Stimulated activated naive CD8-positive, alpha-beta T cell treated with anti-CD3 and anti-CD28 coated beads, Interleukin-15, Interleukin-2, amounts not matched to agents 100 U/mL and 50 U/mL, for 24 hours (primary cell): ENCODE measurements around the gene IER5L.
A peak's percentile ranks its signal among the peaks of the same experiment; 100 is the strongest.
"Not testable (repeated sequence)": the region's sequence is repeated elsewhere in the genome, so short reads cannot be mapped to it uniquely, and the experiment has no call there.

Experiments
- ATAC-seq: fragments of 150-1000 bp; cut with Tn5 transposase; one replicate; pipeline ENCODE4 v1.10.0; 2021
- DNase-seq: peaks from one replicate; pipeline ENCODE4 v3.0.0; 2021

IER5L gene

DNA sequence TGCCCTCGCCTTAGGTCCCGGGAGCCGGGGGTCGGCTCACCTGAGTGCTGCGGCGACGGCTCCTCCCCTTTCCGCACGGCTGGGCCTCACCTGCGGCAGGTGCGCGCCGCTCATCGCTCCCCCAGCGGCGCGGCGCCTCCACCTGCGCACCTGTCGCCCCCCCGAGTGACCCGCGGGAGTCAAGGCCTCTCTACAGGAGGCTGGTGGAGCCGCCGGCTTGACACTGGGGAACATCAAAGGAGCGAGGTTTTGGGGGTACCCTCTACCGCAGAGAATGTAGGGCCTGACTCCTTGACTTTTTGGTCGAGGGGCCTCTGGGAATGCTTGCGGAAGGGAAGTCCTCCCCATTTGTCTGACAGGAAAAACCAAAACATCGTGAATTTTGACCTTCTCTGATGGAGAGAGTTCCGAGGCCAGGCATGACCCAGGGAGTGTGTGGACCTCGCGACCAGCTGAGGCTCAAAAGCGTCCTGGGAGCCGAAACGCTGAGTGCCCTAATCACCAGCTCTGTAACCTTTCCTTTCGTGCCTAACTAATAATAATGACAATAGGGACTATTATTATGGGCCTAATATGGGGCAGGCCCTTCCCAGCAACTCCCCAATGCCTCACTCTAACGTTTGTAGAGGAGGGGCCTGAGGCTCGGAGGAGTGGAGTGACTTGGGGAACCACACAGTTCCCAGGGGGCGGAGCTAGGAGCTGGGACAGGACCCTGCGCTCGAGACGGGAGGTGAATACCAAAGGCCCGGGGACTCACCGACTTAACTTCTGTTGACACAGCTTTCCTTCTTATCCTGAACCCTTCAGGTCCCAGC is 714 bp upstream of the IER5L start:
- DNase-seq = no peak
- no peak for ATAC-seq

DNA sequence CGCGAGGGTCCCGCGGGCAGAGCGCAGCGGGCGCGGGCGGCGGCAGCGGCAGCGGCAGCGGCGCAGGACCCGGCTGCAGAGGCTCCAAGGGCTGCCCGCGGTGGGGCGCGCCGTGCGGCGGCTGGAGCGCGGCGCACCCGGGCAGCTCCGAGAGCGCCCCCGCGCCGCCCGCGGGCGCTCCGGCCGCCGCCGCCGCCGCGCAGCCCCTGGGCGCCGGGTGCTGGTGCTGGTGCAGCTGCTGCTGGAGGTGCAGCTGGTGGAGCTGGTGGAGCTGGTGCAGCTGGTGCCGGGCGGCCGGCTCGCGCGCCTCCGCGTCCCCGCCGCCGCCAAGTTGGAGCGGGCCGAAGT is 644 bp downstream of the IER5L start:
- DNase-seq (no peak), ATAC-seq (peak; percentile 2)

DNA sequence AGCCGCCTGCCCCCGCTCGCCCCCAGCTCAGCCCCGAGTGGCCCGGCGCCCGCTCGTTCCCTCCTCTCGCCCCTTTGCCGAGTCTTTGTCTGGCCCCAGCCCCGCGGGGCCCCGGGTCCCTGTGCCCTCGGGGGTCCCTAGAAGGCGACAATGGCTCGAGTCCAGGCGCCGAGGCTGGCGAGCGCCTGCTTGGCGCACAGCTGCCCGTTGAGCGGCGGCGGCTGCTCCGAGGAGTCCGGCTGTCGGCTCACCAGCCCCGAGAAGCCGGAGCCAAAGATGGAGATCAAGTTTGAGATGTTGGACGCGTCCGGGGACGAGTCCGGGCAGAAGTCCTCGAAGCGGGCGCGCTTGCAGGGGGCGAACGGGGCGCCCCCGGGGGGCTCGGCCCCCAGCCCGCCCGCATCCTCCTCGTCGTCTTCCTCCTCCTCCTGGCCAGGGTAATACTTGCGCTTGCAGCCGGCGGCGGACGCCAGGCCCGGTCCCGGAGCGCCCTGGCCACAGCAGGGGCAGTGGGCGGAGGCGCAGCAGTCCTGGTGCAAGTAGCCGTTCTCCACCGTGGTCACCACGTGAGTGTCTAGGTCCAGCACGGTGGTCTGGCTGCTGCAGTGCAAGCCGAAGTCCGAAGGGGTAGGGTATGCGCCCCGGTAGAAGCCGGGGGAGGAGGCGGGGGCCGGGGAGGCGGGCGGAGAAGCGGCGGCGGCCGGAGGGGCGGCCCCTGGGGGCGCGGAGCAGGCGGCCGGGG is 1.2 kb downstream of the IER5L start:
- ATAC-seq (no peak), DNase-seq (peak; percentile 22)

DNA sequence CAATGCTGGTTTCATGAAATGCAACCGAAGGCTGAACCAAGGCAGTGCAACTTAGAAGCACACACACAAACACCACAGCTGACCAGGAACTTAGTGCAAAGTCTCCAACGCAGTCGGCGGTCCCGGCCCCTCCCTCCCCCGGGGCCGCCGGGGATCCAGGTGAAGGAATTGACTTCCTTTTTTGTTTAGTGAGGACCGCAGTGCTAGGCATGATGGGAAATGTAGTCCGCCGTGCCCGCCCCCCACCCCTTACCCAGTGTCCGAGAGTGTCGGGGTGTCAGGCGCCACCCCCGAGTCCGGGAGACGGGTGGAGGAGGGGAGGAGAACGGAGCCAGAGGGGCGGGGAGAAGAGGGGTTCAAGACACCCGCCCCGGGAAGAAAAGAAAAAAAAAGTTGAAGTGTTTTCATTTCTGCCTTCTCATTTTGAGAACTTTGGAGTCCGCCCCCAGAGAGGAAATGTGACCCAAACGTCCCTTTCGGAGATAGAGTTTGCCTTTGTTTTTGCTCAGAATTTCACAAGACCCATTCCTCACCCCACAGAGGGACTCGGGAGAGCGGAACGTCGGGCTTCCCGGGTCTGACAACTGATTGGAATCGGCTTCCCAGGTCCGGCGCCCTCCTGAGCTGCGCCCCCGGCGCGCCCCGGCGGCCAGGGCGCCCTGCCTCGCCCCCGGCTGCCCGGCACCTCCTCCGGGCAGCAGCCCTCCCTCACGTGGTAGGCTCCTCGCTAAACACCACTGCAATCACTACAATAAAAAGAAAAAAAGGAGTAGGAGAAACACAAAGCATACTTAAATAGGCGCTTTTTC is 2.0 kb downstream of the IER5L start:
- DNase-seq (peak; percentile 65), ATAC-seq (peak; percentile 14)

DNA sequence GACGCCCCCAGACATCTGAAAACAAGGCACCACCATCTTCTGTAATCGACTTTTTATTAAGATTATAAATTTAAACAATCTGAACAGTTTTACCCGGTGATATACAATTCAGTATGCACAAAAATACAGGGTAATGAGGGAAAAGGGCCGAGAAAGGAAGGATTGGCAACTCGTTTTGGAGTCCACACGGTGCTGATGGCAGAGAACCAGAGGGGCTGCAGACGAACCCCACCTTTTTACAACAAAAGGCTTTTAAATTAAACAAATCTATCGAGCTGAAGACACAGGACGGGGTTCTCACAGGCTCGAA is 2.6 kb downstream of the IER5L start:
- DNase-seq (no peak), ATAC-seq (no peak)

DNA sequence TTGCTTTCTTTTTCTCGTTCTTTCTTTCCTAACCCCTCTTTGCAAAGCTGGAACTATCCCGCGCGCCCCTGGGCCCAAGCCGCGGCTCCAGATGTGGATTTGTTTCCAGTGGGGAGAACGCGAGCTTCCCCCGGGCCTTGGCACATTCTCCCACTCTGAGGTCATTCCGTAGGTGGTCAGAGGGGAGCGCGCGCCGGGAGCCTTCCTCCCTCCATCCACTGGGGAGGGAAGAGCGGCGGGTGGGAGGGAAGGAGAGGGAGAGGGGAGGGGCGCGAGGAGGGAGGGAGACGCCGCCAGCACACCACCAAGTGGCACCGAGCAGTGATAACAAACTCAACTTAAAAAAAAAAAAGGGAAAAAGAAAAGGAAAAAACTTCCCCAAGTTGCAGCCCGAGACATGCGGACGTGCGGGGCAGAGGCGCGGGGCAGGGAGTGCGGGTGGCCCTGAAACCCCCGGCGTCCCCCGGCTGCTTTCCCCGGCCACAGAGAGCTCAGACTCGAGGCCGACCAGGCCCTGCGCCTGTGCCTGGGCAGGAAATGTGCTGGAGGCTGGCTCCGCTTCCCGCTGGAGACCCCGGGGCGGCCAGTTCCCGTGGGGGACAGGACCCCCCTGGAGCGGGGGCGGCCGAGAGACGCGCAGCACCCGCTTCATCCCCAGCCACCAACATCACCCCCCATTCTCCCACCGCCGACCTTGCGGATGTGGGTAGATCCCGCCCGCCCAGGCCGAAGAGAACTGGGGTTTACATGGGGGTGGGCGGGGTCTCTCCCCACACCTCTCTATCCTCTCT is 3.1 kb downstream of the IER5L start:
- peak; percentile 53 for DNase-seq

DNA sequence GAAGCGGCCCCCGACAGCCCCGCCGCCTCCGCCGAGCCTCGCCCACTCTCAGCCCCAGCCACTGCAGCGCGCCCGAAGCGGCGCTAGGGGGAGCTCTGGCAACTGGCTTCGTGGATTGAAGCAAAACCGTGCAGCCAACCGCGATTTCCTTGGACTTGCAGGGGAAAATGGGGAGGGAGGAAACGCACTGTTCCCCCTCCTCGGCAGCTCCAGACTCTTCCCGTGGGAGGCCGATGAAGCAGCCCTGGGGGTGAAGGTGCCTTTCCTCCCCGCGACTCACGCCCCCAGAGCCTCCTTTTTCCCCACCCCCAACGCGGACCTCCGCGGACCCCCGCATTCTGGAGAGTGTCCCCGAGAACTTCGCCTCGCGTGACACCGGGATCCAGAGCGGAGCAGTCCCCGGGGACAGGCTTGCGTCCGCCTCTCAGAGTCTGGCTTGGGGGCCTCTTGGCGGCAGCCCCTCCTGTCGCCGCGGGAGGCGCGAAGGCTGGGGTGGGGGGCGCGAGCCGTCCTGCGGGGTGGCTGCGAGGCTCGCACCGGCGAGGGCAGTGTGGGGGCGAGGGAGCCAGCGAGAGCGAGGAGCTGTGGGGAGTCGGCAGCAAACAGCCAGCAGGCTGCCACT is 3.8 kb downstream of the IER5L start:
- peak; percentile 87 for DNase-seq
- ATAC-seq = no peak

More for the DNA sequence above, 3.1 kb downstream of the IER5L start:
- no peak for ATAC-seq

DNA sequence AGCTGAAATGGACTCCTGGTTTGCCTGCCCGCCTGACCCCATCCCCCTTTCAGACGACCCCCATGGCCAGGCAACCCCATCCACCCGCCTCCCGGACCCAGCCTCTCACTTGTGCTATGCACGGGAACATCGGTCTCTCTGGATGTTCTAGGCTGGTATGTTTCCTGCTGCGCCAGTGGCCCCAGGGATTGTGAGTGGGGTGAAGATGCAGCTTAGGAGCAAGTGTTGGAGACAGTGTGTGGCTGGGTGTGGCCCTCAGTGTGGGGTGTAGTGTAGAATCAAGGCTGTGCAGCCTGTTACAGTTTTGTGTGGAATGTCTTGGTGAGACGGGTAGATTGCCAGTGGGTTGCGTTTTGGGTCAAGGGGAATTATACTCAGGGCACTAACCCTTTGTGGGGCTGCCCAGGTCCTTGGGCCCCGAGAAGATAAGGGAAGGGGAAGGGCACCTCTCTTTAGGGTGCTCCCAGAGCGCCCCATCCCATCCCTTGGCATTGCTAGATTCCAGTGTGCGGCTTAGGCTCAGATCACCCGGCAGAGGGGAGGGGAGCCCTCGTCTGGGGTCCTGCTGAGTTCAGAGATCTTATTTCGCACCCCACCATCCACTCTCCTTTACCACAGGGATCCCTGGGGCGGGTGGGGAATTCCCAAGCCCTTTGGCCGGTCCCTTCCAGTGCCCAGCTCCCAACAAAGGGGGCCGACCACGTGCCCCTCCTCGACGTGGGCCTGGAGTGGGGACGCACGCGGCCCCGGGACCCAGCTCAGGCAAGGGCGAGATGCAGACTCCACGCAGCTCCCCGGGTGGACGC is 4.6 kb downstream of the IER5L start:
- ATAC-seq (no peak), DNase-seq (no peak)

DNA sequence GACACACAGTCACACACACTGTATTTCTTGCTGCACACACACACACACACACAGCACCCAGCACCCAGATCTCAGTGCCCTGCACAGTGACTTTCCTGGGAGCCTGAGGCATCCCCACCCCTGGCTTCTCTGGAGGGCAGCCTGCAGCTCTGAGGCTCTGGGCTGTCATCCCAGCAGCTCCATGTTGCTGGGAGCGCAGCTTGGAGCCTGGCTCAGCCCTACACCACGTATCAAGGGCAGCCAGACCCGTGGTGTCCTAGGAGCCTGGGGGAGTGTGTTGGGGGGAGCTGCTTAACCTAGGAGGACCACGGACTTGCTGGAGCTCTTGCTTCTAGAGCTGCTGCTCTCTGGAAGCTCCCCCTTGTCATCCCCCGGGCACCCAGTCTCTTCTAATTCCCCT is 5.2 kb downstream of the IER5L start:
- DNase-seq = no peak
- ATAC-seq = no peak

DNA sequence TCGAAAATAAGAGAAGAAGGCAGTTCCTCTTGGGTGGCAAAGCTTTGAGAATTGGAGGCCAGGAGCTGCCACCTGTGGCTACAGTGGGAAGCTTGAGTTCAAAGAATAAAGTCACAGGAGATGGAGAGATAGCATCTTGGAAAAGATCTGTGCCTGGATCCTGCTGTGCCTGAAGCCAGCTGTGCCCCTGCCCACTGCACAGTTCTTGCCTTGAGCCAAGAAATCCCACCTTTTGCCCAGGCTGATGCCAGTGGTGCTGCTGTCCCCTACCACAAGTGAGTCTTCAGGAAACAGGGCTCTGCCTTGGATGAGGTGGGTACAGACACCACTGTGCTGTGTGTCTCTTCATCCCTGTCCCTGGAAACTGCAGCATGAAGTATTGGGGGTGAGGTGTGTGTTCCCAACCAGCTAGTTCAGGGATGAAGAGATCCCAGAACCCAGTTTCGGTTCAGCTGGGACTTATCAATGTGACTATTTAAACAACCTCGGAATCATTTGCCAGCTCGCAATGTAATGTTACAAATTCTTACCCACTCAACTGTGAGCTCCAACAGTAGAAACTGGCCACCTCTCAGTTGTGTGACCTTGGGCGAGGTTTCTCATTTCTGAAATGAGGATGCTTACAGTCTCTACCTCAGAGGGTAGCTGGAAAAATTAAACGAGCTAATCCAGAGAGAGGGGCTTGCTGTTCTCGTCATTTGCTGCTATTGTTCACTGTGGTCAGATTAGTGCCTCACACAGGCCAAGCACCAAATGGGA is 5.9 kb downstream of the IER5L start:
- no peak for DNase-seq
- no peak for ATAC-seq

DNA sequence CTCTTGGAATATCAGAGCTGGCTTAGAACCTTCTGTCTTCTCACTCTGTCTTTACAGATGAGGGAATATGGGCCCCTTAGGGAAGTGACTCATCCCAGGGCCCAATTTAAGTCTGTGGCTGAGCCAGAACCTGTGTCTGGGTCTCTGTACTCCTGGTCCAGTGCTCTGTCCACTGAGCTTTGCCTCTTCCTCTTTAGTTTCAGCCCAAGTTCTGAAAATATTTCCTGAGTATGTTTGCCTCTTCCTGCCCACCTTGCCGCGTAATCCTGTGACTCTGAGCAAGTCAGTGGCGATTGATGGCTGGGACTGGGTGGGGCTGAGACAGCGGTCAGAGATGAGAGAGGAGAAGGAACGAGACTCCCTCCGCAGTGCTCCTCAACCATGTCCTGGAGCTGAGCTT is 7.8 kb downstream of the IER5L start:
- DNase-seq = no peak
- ATAC-seq = no peak

DNA sequence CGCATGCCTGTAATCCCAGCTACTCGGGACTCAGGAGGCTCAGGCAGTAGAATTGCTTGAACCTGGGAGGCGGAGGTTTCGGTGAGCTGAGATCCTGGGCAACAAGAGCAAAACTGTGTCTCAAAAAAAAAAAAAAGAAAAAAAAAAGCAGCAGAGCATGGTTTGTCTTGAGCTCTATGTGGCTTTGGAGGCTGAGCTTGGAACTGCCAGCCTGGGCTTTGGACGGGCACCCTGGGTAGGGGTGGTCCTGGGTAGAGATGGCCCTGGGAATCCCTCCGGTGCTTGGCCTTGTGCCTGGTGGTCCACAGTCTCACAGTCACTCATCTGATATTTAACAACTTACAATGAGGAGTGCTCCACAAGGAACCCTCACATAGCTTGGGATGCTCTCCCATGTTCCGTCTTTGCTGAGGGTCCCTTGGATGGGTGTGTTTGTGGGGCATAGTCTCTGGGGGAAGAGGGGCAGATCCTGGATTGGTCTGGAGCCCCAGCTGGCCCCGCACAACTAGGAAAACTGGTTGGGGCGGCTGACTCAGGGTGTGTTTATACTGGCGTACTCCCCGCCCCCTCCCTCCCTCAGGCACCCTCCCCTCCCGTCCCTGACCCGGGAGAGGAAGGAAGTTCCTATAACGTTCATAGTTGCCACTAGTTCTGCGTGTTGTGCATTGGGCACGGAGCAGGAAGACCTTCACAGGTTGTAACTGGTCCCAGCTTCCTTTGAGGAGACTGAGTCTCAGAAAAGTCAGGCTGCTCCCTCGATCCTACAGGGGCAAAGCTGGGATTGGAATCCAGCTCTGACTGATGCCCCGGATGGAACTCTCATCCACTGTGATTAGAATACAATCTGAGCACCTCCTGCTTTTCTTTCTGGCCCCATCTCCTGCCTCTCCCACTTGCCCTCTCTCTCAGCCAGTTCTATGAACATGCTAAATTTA is 11.2 kb downstream of the IER5L start:
- peak; percentile 28 for DNase-seq
- peak; percentile 24 for ATAC-seq

DNA sequence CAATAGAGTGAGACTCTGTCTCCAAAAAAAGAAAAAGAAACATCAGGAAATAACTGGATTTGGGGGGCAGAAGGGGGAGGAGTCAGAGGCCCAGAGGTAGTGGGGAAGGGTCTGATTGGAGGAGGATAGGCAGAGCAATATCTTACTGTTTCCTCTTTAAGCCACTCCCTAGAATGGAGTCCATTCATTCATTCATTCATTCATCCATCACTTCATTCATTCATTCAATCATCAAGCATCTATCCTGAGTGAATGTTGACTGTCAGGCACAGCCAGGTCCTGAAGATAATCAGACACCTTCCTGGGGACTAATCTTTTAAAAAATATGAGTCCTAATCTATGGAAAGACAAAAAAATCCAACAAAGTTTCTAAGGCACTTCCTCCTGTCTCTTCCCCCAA is 12.9 kb downstream of the IER5L start:
- no peak for ATAC-seq

DNA sequence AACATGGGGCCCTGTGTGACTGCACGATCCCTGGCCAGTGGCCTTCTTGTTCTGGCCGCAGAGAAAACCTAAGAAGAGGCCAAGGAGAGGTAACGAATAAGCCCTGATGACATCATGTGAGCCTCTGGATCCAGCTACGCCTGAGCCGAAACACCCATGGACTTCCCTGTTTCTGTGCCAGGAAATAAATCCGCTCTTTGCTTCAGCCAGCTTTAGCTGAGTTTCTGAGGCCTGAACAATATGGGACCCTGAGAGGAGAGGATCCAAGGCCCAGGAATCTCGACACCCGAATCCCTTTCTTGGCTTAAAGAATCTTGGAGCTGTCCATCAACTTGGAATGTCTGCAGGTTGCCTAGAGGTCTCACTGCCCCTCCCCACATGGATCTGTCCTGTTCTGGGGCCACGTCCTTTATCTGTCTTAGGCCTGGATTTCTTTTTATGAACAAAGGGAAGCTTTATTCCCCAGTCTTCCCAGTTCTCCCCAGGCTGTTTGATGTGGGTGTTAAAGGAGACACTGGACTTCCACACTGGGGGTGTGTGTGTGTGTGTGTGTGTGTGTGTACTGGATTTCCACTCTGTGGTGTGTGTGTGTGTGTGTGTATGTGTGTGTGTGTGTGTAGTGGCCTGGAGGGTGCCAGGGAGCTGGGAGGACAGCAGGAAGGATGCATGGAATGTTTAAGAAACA is 13.7 kb downstream of the IER5L start:
- no peak for DNase-seq
- ATAC-seq = no peak

More for the DNA sequence above, 12.9 kb downstream of the IER5L start:
- no peak for DNase-seq

DNA sequence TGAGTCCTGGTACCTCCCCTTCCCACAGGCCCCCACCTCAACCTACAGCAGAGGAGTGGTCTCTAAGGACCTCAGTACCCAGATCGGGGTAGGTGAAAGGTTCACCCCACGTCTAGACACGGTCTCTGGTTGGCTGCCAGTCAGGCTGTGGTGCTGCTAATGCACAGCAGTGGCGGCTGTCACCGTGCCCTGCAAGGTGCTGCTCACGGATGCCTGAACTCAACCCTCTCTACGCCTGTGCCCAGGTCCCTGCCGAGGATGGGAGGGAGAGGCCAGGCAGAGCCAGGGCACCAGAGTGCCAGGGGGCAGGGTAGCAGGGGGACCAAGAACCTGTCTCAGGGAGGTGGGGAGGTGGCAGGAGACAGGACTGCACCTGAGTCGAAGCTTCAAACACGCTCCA is 14.3 kb downstream of the IER5L start:
- DNase-seq (no peak), ATAC-seq (no peak)

DNA sequence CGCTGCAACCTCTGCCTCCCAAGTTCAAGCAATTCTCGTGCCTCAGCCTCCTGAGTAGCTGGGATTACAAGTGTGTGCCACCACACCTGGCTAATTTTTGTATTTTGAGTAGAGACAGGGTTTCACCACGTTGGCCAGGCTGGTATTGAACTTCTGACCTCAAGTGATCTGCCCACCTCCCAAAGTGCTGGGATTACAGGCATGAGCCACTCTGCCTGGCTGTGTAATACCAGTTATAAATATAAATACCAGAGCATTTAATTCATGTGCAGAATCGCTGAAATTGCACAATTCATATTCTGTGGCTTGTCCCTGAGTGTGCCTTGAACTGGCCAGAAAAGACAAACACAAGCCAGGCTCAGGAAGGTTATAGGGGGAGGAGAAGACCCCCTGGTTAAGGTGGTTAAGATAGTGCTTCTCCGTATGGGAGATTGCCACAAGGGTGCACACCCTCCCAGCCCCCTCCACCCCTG is 14.8 kb downstream of the IER5L start:
- ATAC-seq, DNase-seq: not testable (repeated sequence)

DNA sequence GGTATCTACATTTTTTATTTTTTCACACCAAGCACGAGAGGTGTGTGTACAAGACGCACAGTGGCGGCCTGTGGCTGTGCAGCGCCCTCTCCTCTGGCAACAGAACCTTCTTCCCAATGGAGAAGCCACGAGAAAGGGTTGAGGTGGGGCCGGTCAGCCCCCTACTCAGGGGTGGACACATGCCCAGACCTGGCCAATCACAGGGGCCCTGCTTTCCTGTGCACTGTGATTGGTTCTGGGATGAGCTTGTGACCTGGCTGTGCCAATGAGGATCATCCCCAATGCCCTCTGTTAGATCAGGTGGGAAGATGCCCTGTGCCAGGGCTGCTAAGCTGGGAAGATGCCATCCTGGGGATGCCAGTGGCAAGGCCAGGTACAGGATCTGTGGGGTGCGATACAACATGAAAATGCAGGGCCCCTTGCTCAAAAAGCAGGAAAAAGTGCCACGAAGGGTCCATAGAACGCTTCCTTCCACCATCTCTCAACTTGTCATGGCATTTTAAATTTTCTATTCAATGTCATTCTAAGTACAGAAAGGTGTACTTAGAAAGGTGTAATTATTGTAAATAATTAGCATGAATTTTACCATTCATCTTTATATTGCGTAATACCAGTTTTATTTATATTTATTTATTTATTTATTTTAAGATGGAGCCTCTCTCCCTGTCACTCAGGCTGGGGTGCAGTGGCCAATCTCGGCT is 15.4 kb downstream of the IER5L start:
- DNase-seq (no peak), ATAC-seq (no peak)

DNA sequence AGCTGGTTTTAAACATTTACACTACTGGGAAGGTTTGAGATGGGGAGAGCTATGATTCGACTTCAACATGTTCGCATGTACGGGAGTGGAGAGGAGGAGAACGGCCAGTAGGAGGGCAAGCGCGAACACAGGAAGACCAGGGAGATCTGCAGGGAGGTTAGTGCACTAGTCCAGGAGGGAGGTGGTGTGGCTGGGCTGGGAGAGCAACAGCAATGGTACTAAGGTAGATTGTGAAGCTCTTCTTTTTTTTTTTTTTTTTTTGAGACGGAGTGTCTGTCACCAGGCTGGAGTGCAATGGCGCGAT is 16.6 kb downstream of the IER5L start:
- DNase-seq = no peak
- ATAC-seq = no peak
